ENCODE results near the gene PSMC3IP. TPM values are rescaled to one million over a fixed set of nuclear protein-coding genes. Genes with fewer than 3 reads are reported as not detected.

Gene PSMC3IP
- total RNA-seq, 4 donors from 2014 or later: 2.3 to 4.0 (median 3.6) TPM

GRCh38 chr17:42608305-42609181 is 31.0 kb upstream of the PSMC3IP start:
- H3K27ac ChIP-seq: peak overlapping the region; percentile 95
- no peaks in the 10 kb centered on the region for H3K27me3 ChIP-seq
- TF ChIP-seq CTCF (IDR thresholded peaks at IDR 0.05) (no peak), POLR2A (IDR thresholded peaks at IDR 0.05) (no peak), POLR2AphosphoS5 (IDR thresholded peaks at IDR 0.05) (no peak), EP300 (IDR thresholded peaks at IDR 0.05) (no peak)
- no peak for DNase-seq (ENCODE audit: low spot score in 2 of 2)
- peaks cover 19% of the 10 kb centered on the region for H3K36me3 ChIP-seq
- WGBS: under 1% methylated on average over 30 of the region's 30 CpGs
- H3K4me3 ChIP-seq: peak overlapping the region; percentile 95
- no peaks in the 10 kb centered on the region for H3K9me3 ChIP-seq
- H3K4me1 ChIP-seq: peaks cover 40% of the 10 kb centered on the region

- peaks cover 40% of the 10 kb centered on the region for H3K4me1 ChIP-seq
- TF ChIP-seq POLR2A (IDR thresholded peaks at IDR 0.05) (no peak), EP300 (IDR thresholded peaks at IDR 0.05) (no peak), POLR2AphosphoS5 (IDR thresholded peaks at IDR 0.05) (no peak), CTCF (IDR thresholded peaks at IDR 0.05) (no peak)
- H3K9me3 ChIP-seq: no peaks in the 10 kb centered on the region
- H3K4me3 ChIP-seq: peak overlapping the region; percentile 95
- H3K36me3 ChIP-seq: peaks cover 12% of the 10 kb centered on the region
- no peak overlapping the region for H3K27ac ChIP-seq
- no peaks in the 10 kb centered on the region for H3K27me3 ChIP-seq
- no peak for DNase-seq (ENCODE audit: low spot score in 2 of 2)
- 32% methylated on average over 3 of the region's 3 CpGs for WGBS
Observed at GRCh38 chr17:42607769-42608168, 30.2 kb upstream of the PSMC3IP start.

GRCh38 chr17:42603318-42603717 is 25.8 kb upstream of the PSMC3IP start:
- H3K36me3 ChIP-seq: no peaks in the 10 kb centered on the region
- H3K4me3 ChIP-seq: no peak overlapping the region
- no peak overlapping the region for H3K27ac ChIP-seq
- whole genome bisulfite sequencing: 90% methylated on average over 7 of the region's 7 CpGs
- DNase-seq (ENCODE audit: low spot score in 2 of 2): no peak
- H3K9me3 ChIP-seq: no peaks in the 10 kb centered on the region
- no peak for TF ChIP-seq CTCF (IDR thresholded peaks at IDR 0.05)
- no peak for TF ChIP-seq POLR2AphosphoS5 (IDR thresholded peaks at IDR 0.05)
- no peak for TF ChIP-seq POLR2A (IDR thresholded peaks at IDR 0.05)
- TF ChIP-seq EP300 (IDR thresholded peaks at IDR 0.05): no peak
- no peaks in the 10 kb centered on the region for H3K27me3 ChIP-seq
- peaks cover 36% of the 10 kb centered on the region for H3K4me1 ChIP-seq

GRCh38 chr17:42598905-42599304 is 21.4 kb upstream of the PSMC3IP start:
- 11% methylated on average over 2 of the region's 2 CpGs for WGBS
- TF ChIP-seq POLR2AphosphoS5 (IDR thresholded peaks at IDR 0.05) (no peak), POLR2A (IDR thresholded peaks at IDR 0.05) (no peak), CTCF (IDR thresholded peaks at IDR 0.05) (no peak), EP300 (IDR thresholded peaks at IDR 0.05) (no peak)
- Histone ChIP-seq H3K4me3 (no peak overlapping the region), H3K36me3 (peaks cover 2% of the 10 kb centered on the region), H3K27ac (no peak overlapping the region), H3K4me1 (peaks cover 8% of the 10 kb centered on the region), H3K27me3 (no peaks in the 10 kb centered on the region), H3K9me3 (no peaks in the 10 kb centered on the region)
- DNase-seq (ENCODE audit: low spot score in 2 of 2): no peak

- WGBS: 59% methylated on average over 3 of the region's 3 CpGs
- Histone ChIP-seq H3K36me3 (peaks cover 9% of the 10 kb centered on the region), H3K4me1 (peaks cover 8% of the 10 kb centered on the region), H3K4me3 (no peak overlapping the region), H3K27me3 (no peaks in the 10 kb centered on the region), H3K9me3 (no peaks in the 10 kb centered on the region), H3K27ac (no peak overlapping the region)
- TF ChIP-seq POLR2A (IDR thresholded peaks at IDR 0.05): no peak
- no peak for TF ChIP-seq POLR2AphosphoS5 (IDR thresholded peaks at IDR 0.05)
- TF ChIP-seq EP300 (IDR thresholded peaks at IDR 0.05): no peak
- no peak for TF ChIP-seq CTCF (IDR thresholded peaks at IDR 0.05)
- no peak for DNase-seq (ENCODE audit: low spot score in 2 of 2)
Observed at GRCh38 chr17:42596386-42596785, 18.9 kb upstream of the PSMC3IP start.

Data from suprapubic skin (tissue), 4 donors.